ENCODE measurements around the gene FTCD.
"Not testable (repeated sequence)": the region's sequence is repeated elsewhere in the genome, so short reads cannot be mapped to it uniquely, and the experiment has no call there.

The FTCD gene

GRCh38 chr21:46144464-46145070 lies 10.8 kb downstream of the FTCD start:
- TF ChIP-seq CTCF (IDR thresholded peaks at IDR 0.05; ENCODE audit: low read depth, low read length), result no peak
- no peak for DNase-seq (ENCODE audit: extremely low read depth, low read depth)

DNA sequence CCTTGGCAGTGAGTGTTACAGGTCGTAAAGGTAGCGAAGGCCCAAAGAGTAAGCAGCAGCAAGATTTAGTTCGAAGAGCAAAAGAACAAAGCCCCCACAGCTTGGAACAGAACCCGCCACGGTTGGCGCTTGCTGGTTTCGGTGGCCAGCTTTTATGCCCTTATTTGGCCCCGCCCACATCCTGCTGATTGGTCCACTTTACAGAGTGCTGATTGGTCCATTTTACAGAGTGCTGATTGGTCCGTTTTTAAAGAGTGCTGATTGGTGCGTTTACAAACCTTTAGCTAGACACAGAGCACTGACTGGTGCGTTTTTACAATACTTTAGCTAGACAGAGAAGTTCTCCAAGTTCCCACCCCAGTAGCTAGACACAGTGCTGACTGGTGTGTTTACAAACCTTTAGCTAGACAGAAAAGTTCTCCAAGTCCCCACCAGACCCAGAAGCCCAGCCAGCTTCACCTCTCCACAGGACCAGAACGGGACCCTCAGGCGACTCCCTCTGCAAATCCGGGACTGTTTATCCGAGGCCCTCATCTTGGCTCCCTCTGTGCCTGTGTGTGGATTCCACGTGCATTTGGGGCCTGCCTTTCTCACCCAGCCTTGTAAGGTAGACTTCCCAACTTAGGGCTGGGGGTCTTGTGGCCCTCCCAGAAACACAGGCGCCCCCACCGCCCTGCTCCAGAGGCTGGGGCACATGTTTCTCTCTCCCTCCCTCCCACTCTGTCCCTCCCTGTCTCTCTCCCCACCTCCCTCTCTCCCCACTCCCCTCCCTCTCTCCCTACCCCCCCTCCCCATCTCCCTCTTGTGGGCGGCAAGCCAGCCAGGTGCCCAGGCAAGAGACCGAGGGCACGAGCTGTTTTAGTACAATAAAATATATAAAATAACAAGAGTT lies 12.6 kb downstream of the FTCD start:
- DNase-seq (ENCODE audit: extremely low read depth, low read depth), result no peak

DNA sequence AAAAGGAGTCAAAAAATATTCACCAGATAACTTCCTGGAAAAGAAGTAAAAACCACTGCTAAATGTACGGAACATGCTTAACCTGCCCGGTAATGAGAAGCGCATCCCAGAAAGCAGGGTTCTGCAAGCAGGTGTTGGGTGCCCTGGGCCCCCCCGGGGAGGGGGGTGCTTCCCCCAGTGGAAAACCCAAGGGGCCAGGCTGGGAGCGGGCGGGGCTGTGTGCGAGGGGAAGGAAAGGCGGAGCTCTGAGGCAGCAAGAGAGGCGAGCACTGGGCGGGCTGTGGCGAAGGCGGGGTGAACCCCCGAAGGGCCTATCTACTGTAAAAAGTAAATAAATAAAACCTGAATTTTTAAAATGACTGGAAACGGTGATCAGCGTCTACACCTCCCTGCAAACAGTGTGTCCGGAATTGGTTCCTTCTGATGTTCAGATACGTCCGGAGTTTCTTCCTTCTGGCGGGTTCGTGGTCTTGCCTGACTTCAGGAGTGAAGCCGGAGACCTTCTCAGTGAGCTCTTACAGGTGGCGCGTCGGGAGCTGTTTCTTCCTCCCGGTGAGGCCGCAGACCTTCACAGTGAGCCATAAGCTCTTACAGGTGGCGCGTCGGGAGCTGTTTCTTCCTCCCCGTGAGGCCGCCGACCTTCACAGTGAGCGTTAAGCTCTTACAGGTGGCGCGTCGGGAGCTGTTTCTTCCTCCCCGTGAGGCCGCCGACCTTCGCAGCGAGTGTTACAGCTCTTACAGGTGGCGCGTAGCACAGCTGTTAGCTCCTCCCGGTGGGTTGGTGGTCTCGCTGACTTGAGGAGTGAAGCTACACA lies 13.4 kb downstream of the FTCD start:
- no peak for TF ChIP-seq CTCF (IDR thresholded peaks at IDR 0.05; ENCODE audit: low read depth, low read length)
- no peak for DNase-seq (ENCODE audit: extremely low read depth, low read depth)

More for the DNA sequence above, 12.6 kb downstream of the FTCD start:
- TF ChIP-seq CTCF (IDR thresholded peaks at IDR 0.05; ENCODE audit: low read depth, low read length), result no peak

- DNase-seq (ENCODE audit: extremely low read depth, low read depth), result not testable (repeated sequence)
Observed at GRCh38 chr21:46140352-46141003, 14.9 kb downstream of the FTCD start.

DNA sequence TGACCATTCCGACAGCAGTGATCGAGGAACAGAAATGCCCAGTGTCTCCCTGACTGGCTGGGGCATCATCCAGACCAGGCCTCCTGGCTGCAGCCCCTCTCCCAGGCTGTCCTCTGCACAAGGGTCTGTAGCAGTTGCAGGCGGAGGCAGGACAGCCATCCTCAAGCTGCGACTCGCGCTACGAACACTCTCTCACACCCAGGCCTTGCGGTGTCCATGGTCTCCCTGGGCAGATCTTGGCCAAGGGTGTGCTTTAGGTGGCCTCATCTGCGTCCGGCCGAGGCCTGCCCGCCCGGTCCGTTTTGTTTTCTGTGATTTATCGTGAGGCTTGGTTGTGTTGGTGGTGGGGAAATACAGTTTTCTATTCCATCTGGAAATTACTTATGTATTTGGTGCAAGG lies 15.7 kb downstream of the FTCD start:
- DNase-seq (ENCODE audit: extremely low read depth, low read depth), result no peak
- no peak for TF ChIP-seq CTCF (IDR thresholded peaks at IDR 0.05; ENCODE audit: low read depth, low read length)

DNA sequence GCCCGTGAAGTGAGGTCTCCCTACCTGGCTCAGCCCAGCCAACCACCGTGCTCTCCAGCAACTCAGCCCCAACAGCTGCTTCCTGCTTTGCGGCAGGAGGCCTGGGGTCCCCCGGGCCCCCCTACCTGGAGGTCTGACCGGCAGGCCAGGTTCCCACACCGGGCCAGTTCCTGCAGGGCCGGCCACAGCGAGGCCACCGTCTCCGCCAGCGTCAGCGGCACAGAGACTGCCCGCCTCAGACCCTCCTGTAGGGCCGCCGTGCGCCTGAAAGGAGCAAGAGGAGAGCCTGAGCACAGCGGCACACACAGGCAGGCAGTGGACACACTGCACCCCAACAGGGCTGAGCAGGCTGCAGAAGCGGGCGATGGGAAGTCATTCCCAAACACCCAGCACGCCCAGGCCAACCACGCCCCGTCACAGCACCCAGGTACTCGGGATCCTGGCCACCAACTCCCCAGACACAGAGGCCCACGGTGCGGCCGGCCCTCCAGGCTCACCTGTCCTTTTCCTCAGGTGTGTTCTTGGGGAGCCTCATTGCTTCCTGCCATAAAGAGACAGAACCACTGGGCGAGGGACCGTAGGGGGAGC lies 16.9 kb downstream of the FTCD start:
- no peak for TF ChIP-seq CTCF (IDR thresholded peaks at IDR 0.05; ENCODE audit: low read depth, low read length)
- DNase-seq (ENCODE audit: extremely low read depth, low read depth), result no peak

DNA sequence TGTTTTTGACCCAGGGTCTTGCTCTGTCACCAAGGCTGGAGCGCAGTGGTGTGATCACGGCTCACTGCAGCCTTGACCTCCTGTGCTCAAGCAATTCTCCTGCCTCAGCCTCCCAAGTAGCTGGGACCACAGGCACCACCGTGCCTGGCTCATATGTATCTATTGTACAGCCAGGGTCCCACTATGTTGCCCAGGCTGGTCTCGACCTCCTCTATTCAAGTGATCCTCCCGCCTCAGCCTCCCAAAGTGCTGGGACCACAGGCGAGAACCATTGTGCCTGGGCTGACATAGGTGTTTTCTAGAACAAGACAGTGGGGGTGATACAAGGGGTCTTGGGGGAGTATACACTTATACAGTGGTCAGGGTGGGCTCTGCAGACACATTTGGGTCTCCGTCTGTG lies 17.5 kb downstream of the FTCD start:
- DNase-seq (ENCODE audit: extremely low read depth, low read depth), result no peak
- TF ChIP-seq CTCF (IDR thresholded peaks at IDR 0.05; ENCODE audit: low read depth, low read length), result no peak

Measured in AG09319 (cell line).